GM23338 (cell line): Measurements from ENCODE around the gene RGMB. TPM values are rescaled to one million over a fixed set of nuclear protein-coding genes. Genes with fewer than 3 reads are reported as not detected.

Source experiments
- ATAC-seq: fragments of 200-7000 bp; cut with Tn5 transposase; 3 replicates; pipeline ENCODE4 v1.9.1; 2020
- DNase-seq: peaks from one replicate; pipeline ENCODE4 v3.0.0-alpha.2; 2015; ENCODE audit warnings: low spot score
- H2AFZ ChIP-seq: fragments of 200-600 bp; sonication (generic); 2 replicates; pipeline ENCODE4 v1.8.0; 2016; ENCODE audit warnings: antibody characterized with exemption, mild to moderate bottlenecking, moderate library complexity
- H3F3A ChIP-seq: fragments of 200-600 bp; sonication (generic); replicated peaks from 2 replicates; pipeline ENCODE4 v1.8.0; 2017; ENCODE audit warnings: antibody characterized with exemption, mixed run types, low read depth
- H3K27ac ChIP-seq: fragments of 200-600 bp; sonication (generic); 2 replicates; pipeline ENCODE4 v1.6.1; 2016; ENCODE audit warnings: low read depth
- H3K27me3 ChIP-seq: fragments of 200-600 bp; sonication (generic); 2 replicates; pipeline ENCODE4 v1.8.0; 2016; ENCODE audit warnings: mild to moderate bottlenecking, mixed run types, moderate library complexity; ENCODE audit not compliant: insufficient read depth
- H3K36me3 ChIP-seq: fragments of 200-600 bp; sonication (generic); 2 replicates; pipeline ENCODE4 v1.8.0; 2016; ENCODE audit warnings: mild to moderate bottlenecking; ENCODE audit not compliant: insufficient read depth
- H3K4me1 ChIP-seq: fragments of 200-600 bp; sonication (generic); 2 replicates; pipeline ENCODE4 v1.8.0; 2016; ENCODE audit warnings: mild to moderate bottlenecking, moderate library complexity; ENCODE audit not compliant: insufficient read depth
- H3K4me2 ChIP-seq: fragments of 200-600 bp; sonication (generic); 2 replicates; pipeline ENCODE4 v1.7.1; 2017; ENCODE audit warnings: mixed run types
- H3K4me3 ChIP-seq: fragments of 200-600 bp; sonication (generic); 2 replicates; pipeline ENCODE4 v1.6.1; 2016; ENCODE audit warnings: mixed run types
- H3K79me2 ChIP-seq: fragments of 200-600 bp; sonication (generic); replicated peaks from 2 replicates; pipeline ENCODE4 v1.8.0; 2017; ENCODE audit warnings: mild to moderate bottlenecking; ENCODE audit not compliant: insufficient read depth
- H3K9me2 ChIP-seq: fragments of 200-600 bp; sonication (generic); 2 replicates; pipeline ENCODE4 v1.8.0; 2017; ENCODE audit not compliant: insufficient read depth
- H4K20me1 ChIP-seq: fragments of 200-600 bp; sonication (generic); replicated peaks from 2 replicates; pipeline ENCODE4 v1.8.0; 2017; ENCODE audit warnings: mild to moderate bottlenecking; ENCODE audit not compliant: insufficient read depth
- H3K27ac Mint-ChIP-seq: 2 replicates; pipeline ENCODE4 v1.8.0; 2020; ENCODE audit warnings: inconsistent platforms, mild to moderate bottlenecking, moderate library complexity, mixed read lengths
- H3K27me3 Mint-ChIP-seq: 3 replicates; pipeline ENCODE4 v1.8.0; 2022; ENCODE audit warnings: low read depth, mild to moderate bottlenecking, moderate library complexity, mixed read lengths, inconsistent platforms; ENCODE audit not compliant: insufficient read depth, poor library complexity
- H3K36me3 Mint-ChIP-seq: 3 replicates; pipeline ENCODE4 v1.8.0; 2021; ENCODE audit warnings: low read depth, mild to moderate bottlenecking, inconsistent platforms, moderate library complexity, mixed read lengths
- H3K4me1 Mint-ChIP-seq: 3 replicates; pipeline ENCODE4 v1.8.0; 2020; ENCODE audit warnings: mild to moderate bottlenecking, inconsistent platforms, mixed read lengths
- H3K4me3 Mint-ChIP-seq: 3 replicates; pipeline ENCODE4 v1.8.0; 2021; ENCODE audit warnings: moderate library complexity, mild to moderate bottlenecking, inconsistent platforms, mixed read lengths
- H3K9me3 Mint-ChIP-seq: 3 replicates; pipeline ENCODE4 v1.8.0; 2020; ENCODE audit warnings: moderate library complexity, mild to moderate bottlenecking, inconsistent platforms, mixed read lengths
- CTCF ChIP-seq, 2 experiments: fragments of 200-600 bp in 1 of 2; sonication (generic) in 1 of 2; conservative IDR thresholded peaks; 2 replicates each; pipeline versions ENCODE4 v1.5.1 to v1.6.1; 2016 to 2017; ENCODE audit warnings: antibody characterized with exemption in 2 of 2, low read depth in 2 of 2, mild to moderate bottlenecking in 2 of 2, moderate library complexity in 1 of 2
- EZH2phosphoT487 ChIP-seq: fragments of 200-600 bp; sonication (generic); IDR thresholded peaks from one replicate; pipeline ENCODE4 v1.8.1; 2018; ENCODE audit warnings: antibody characterized with exemption; ENCODE audit not compliant: unreplicated experiment
- JUNB ChIP-seq: IDR thresholded peaks from one replicate; pipeline ENCODE4 v1.6.1; 2016; ENCODE audit warnings: antibody characterized with exemption; ENCODE audit not compliant: unreplicated experiment
- NANOG ChIP-seq: IDR thresholded peaks from 2 replicates; pipeline ENCODE4 v1.6.1; 2016; ENCODE audit warnings: antibody characterized with exemption, borderline replicate concordance
- POLR2AphosphoS5 ChIP-seq: IDR thresholded peaks from 2 replicates; pipeline ENCODE4 v1.6.1; 2016; ENCODE audit warnings: antibody characterized with exemption, low read depth
- STAT1 ChIP-seq: IDR thresholded peaks from one replicate; pipeline ENCODE4 v1.6.1; 2016; ENCODE audit warnings: antibody characterized with exemption; ENCODE audit not compliant: unreplicated experiment
- ZNF114 ChIP-seq: fragments of 250-450 bp; sonication (Bioruptor Pico); IDR thresholded peaks from 2 replicates; pipeline ENCODE4 v1.5.0; 2020; ENCODE audit warnings: mild to moderate bottlenecking, moderate library complexity
- ZNF331 ChIP-seq: fragments of 250-450 bp; sonication (Bioruptor Pico); IDR thresholded peaks from 2 replicates; pipeline ENCODE4 v1.5.0; 2020; ENCODE audit warnings: low read depth, mild to moderate bottlenecking, moderate library complexity
- ZNF462 ChIP-seq: fragments of 250-450 bp; sonication (Bioruptor Pico); IDR thresholded peaks from 2 replicates; pipeline ENCODE4 v1.5.0; 2020; ENCODE audit warnings: mild to moderate bottlenecking, moderate library complexity
- polyA plus RNA-seq: library from polyadenylated mRNA; unstranded; fragments of >200 nt; fragmentation: Nextera tagmentation; extraction: Ambion mirVana; gene quantifications from 2 replicates; pipeline ENCODE4 v1.2.1, GENCODE V29; 2016
- total RNA-seq: library from RNA; depleted of rRNA; stranded (reverse); fragments of >200 nt; shearing (Covaris generic); gene quantifications from 2 replicates; pipeline ENCODE4 v1.2.3, GENCODE V29; 2014

RGMB gene
- total and polyA plus RNA-seq, 2 experiments from 2014 or later = 21.7 to 34.3 TPM

- no peak for TF ChIP-seq ZNF462 (CRISPR knock-in tag)
- TF ChIP-seq POLR2AphosphoS5 = no peak
- TF ChIP-seq NANOG = no peak
These were observed 8.1 kb downstream of the RGMB start (continued) for GRCh38 chr5:98781520-98781919.

- H2AFZ ChIP-seq = no peak overlapping the region
- ATAC-seq (no peak), DNase-seq (no peak)
- H3K9me2 ChIP-seq = no peaks in the 10 kb centered on the region
- Mint-ChIP-seq H3K4me3 (no peak overlapping the region), H3K36me3 (peaks cover 38% of the 10 kb centered on the region), H3K27ac (no peak overlapping the region), H3K4me1 (peaks cover 48% of the 10 kb centered on the region), H3K9me3 (no peaks in the 10 kb centered on the region), H3K27me3 (peaks cover 2% of the 10 kb centered on the region)
- TF ChIP-seq POLR2AphosphoS5 (no peak), ZNF331 (CRISPR knock-in tag) (no peak), JUNB (no peak), CTCF (conservative IDR thresholded peaks at IDR 0.05; ENCODE audit: low read depth in 2 of 2) (no peak), STAT1 (no peak), EZH2phosphoT487 (no peak), ZNF114 (no peak)
- peaks cover 100% of the 10 kb centered on the region for H3K79me2 ChIP-seq
- H3K4me2 ChIP-seq = no peak overlapping the region
- H3K4me1 ChIP-seq = peaks cover 38% of the 10 kb centered on the region
- H3K27ac ChIP-seq = no peak overlapping the region
- peaks cover 63% of the 10 kb centered on the region for H4K20me1 ChIP-seq
- H3K4me3 ChIP-seq = no peak overlapping the region
- peaks cover 13% of the 10 kb centered on the region; the same call in 1 of the 2 replicates for H3K36me3 ChIP-seq
- no peaks in the 10 kb centered on the region for H3F3A ChIP-seq
- no peaks in the 10 kb centered on the region for H3K27me3 ChIP-seq
These were observed 8.5 kb downstream of the RGMB start for GRCh38 chr5:98781964-98782363.
